GM21576 (cell line): ENCODE results near the gene CCDC167.
"Not testable (repeated sequence)": the region's sequence is repeated elsewhere in the genome, so short reads cannot be mapped to it uniquely, and the experiment has no call there.

Experiments used
- ATAC-seq: cut with Tn5 transposase; IDR thresholded peaks from one replicate; pipeline ENCODE4 v1.9.1; 2021; ENCODE audit warnings: mild to moderate bottlenecking, moderate library complexity; ENCODE audit not compliant: unreplicated experiment

The CCDC167 gene

GRCh38 chr6:37512400-37513011 lies 12.8 kb upstream of the CCDC167 start:
- no peak for ATAC-seq

- ATAC-seq, result no peak
Observed at GRCh38 chr6:37511910-37512399, 12.3 kb upstream of the CCDC167 start.

- no peak for ATAC-seq
Observed at GRCh38 chr6:37511201-37511600, 11.5 kb upstream of the CCDC167 start.

- ATAC-seq, result no peak
Observed at GRCh38 chr6:37507690-37508421, 8.2 kb upstream of the CCDC167 start.

GRCh38 chr6:37507077-37507476 lies 7.4 kb upstream of the CCDC167 start:
- no peak for ATAC-seq

GRCh38 chr6:37506479-37506878 lies 6.8 kb upstream of the CCDC167 start:
- no peak for ATAC-seq

- ATAC-seq, result no peak
Observed at GRCh38 chr6:37504024-37504423, 4.3 kb upstream of the CCDC167 start.

GRCh38 chr6:37503309-37503965 lies 3.7 kb upstream of the CCDC167 start:
- no peak for ATAC-seq

- no peak for ATAC-seq
Observed at GRCh38 chr6:37502703-37503291, 3.1 kb upstream of the CCDC167 start.

- ATAC-seq, result no peak
Observed at GRCh38 chr6:37501632-37502491, 2.2 kb upstream of the CCDC167 start.

GRCh38 chr6:37500904-37501303 lies 1.2 kb upstream of the CCDC167 start:
- not testable (repeated sequence) for ATAC-seq

GRCh38 chr6:37500294-37500608 lies 558 bp upstream of the CCDC167 start:
- ATAC-seq, result no peak

- ATAC-seq, result no peak
Observed at GRCh38 chr6:37496951-37497885, 2.5 kb downstream of the CCDC167 start.

- ATAC-seq, result no peak
Observed at GRCh38 chr6:37495244-37495934, 4.3 kb downstream of the CCDC167 start.

GRCh38 chr6:37493661-37493995 lies 6.1 kb downstream of the CCDC167 start:
- no peak for ATAC-seq

GRCh38 chr6:37492991-37493660 lies 6.6 kb downstream of the CCDC167 start:
- no peak for ATAC-seq

GRCh38 chr6:37492236-37492972 lies 7.3 kb downstream of the CCDC167 start:
- ATAC-seq, result no peak

- ATAC-seq, result no peak
Observed at GRCh38 chr6:37491830-37492208, 7.9 kb downstream of the CCDC167 start.
